HL-60 (cell line): Measurements from ENCODE around the gene RUNX2.

Experiments used
- DNase-seq, 2 experiments: peaks; one replicate each; pipeline ENCODE4 v3.0.0-alpha.2; 2010 to 2020; ENCODE audit warnings: low read depth in 1 of 2, low spot score in 1 of 2
- H3K27ac ChIP-seq: fragments of 250-450 bp; sonication (Bioruptor Pico); replicated peaks from 2 replicates; pipeline ENCODE4 v1.5.1; 2020; ENCODE audit warnings: mild to moderate bottlenecking, moderate library complexity
- H3K27me3 ChIP-seq: fragments of 250-450 bp; sonication (Bioruptor Pico); 2 replicates; pipeline ENCODE4 v1.5.1; 2021; ENCODE audit warnings: mild to moderate bottlenecking, moderate library complexity; ENCODE audit not compliant: insufficient read depth, poor library complexity, severe bottlenecking
- H3K4me3 ChIP-seq: replicated peaks from 2 replicates; pipeline ENCODE4 v1.5.1; 2011; ENCODE audit warnings: mild to moderate bottlenecking, control low read depth, low read length; ENCODE audit not compliant: insufficient read depth
- CTCF ChIP-seq: IDR thresholded peaks from one replicate; pipeline ENCODE4 v1.5.1; 2011; ENCODE audit warnings: low read length, control low read depth, inconsistent platforms; ENCODE audit not compliant: insufficient read depth
- GABPA ChIP-seq: IDR thresholded peaks from 2 replicates; pipeline ENCODE4 v1.6.1; 2012; ENCODE audit warnings: low read depth
- POLR2AphosphoS5 ChIP-seq: IDR thresholded peaks from 2 replicates; pipeline ENCODE4 v1.6.1; 2012; ENCODE audit warnings: low read depth
- SPI1 ChIP-seq: IDR thresholded peaks from 2 replicates; pipeline ENCODE4 v1.6.1; 2012; ENCODE audit warnings: low read depth, mild to moderate bottlenecking, borderline replicate concordance
- TF ChIP-seq, protein P1 (sequence below): IDR thresholded peaks from 2 replicates; pipeline ENCODE4 v1.6.1; 2012; ENCODE audit warnings: low read depth; ENCODE audit not compliant: insufficient replicate concordance

Gene RUNX2

DNA sequence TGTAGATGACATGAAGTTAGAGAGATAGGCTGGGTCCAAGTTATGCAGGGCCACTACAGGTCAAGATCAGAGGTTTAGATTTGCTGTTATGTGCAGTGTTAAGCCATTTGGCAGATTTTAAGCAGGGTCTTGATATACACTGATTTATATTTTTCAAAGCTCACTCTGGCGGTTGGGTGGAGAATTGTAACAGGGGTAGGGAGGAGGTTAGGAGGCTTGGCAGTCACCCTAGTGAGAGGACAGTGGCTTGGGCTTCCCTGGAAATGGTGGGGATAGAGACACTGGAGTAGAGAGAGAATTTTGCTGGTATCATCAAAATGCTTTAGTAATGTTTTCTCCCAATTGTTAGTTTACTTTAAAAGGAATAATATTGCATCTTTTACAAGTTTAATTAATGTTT, 199.1 kb downstream of the RUNX2 start:
- Histone ChIP-seq H3K4me3 (no peak overlapping the region), H3K27me3 (no peaks in the 10 kb centered on the region), H3K27ac (no peak overlapping the region)
- no peak for TF ChIP-seq GABPA
- TF ChIP-seq POLR2AphosphoS5 = no peak
- DNase-seq = no peak

- TF ChIP-seq SPI1 = no peak
- TF ChIP-seq POLR2AphosphoS5 = no peak
- Histone ChIP-seq H3K27ac (no peak overlapping the region), H3K27me3 (no peaks in the 10 kb centered on the region), H3K4me3 (no peak overlapping the region)
- DNase-seq = no peak
These were observed 204.0 kb downstream of the RUNX2 start for GRCh38 chr6:45531999-45532595.

DNA sequence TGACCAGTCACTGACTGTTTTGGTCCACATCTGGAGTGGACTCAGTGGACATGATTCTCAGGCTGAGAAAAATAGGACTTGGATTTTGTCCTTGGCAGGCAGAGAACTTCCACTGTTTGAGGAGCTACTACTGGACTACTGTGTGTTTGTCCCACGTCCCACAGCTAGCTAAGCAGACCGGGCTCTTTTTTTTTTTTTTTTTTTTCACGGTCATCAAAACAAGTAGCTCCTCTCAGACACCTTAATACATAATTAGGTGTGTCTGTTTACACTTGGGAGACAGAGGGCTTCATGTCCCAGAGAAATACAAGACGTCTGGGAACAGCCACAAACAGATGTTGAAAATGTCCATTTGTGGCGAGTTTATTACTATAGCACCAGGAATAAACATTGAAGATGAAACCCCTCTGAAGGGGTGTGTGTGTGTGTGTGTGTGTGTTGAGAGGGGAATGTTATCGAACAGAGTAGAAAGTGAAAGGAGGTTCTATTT, 204.6 kb downstream of the RUNX2 start:
- DNase-seq = no peak
- H3K27ac ChIP-seq = no peak overlapping the region
- H3K4me3 ChIP-seq = no peak overlapping the region
- TF ChIP-seq GABPA (no peak), SPI1 (no peak), CTCF (no peak), POLR2AphosphoS5 (no peak)
- TF ChIP-seq, protein P1, sequence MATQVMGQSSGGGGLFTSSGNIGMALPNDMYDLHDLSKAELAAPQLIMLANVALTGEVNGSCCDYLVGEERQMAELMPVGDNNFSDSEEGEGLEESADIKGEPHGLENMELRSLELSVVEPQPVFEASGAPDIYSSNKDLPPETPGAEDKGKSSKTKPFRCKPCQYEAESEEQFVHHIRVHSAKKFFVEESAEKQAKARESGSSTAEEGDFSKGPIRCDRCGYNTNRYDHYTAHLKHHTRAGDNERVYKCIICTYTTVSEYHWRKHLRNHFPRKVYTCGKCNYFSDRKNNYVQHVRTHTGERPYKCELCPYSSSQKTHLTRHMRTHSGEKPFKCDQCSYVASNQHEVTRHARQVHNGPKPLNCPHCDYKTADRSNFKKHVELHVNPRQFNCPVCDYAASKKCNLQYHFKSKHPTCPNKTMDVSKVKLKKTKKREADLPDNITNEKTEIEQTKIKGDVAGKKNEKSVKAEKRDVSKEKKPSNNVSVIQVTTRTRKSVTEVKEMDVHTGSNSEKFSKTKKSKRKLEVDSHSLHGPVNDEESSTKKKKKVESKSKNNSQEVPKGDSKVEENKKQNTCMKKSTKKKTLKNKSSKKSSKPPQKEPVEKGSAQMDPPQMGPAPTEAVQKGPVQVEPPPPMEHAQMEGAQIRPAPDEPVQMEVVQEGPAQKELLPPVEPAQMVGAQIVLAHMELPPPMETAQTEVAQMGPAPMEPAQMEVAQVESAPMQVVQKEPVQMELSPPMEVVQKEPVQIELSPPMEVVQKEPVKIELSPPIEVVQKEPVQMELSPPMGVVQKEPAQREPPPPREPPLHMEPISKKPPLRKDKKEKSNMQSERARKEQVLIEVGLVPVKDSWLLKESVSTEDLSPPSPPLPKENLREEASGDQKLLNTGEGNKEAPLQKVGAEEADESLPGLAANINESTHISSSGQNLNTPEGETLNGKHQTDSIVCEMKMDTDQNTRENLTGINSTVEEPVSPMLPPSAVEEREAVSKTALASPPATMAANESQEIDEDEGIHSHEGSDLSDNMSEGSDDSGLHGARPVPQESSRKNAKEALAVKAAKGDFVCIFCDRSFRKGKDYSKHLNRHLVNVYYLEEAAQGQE = no peak
- H3K27me3 ChIP-seq = no peaks in the 10 kb centered on the region

GRCh38 chr6:45533386-45533785, 205.3 kb downstream of the RUNX2 start:
- no peak for DNase-seq
- Histone ChIP-seq H3K27me3 (no peaks in the 10 kb centered on the region), H3K4me3 (no peak overlapping the region), H3K27ac (no peak overlapping the region)
- TF ChIP-seq SPI1 (no peak), POLR2AphosphoS5 (no peak), GABPA (no peak), CTCF (no peak)
- TF ChIP-seq, protein P1 = no peak

DNA sequence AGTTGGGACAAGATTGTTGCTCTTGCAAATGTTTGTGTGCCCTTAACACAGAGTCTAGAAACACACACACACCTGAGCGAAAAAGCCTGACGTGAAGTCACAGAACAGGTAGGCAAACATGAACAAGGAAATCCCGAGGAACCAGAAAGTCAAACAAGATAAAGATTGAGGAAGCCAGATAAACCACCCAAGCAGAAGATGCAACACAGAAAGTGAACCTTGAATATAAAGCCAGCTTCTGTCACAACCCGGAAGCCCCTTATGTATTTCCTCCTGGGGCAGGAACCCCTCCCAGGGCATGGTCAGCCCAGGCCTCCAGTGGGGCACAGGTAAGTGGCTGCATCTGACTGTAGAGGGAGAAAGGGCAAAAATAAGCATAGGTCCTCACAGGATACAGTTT, 207.8 kb downstream of the RUNX2 start:
- Histone ChIP-seq H3K27ac (no peak overlapping the region), H3K27me3 (no peaks in the 10 kb centered on the region), H3K4me3 (no peak overlapping the region)
- DNase-seq = no peak
- TF ChIP-seq GABPA = no peak
- TF ChIP-seq POLR2AphosphoS5 = no peak
- TF ChIP-seq CTCF = no peak
- TF ChIP-seq, protein P1 = no peak
- no peak for TF ChIP-seq SPI1
